ENCODE measurements around the gene BMPR1A.

The BMPR1A gene

GRCh38 chr10:86959737-86960002 is 203.3 kb downstream of the BMPR1A start:
- no peak for DNase-seq

- DNase-seq, result peak; percentile 87
These were observed 203.8 kb downstream of the BMPR1A start for GRCh38 chr10:86960003-86960862.

GRCh38 chr10:86960863-86961434 is 204.5 kb downstream of the BMPR1A start:
- DNase-seq, result peak; percentile 50

GRCh38 chr10:86961481-86962091 is 205.2 kb downstream of the BMPR1A start:
- peak; percentile 49 for DNase-seq

GRCh38 chr10:86962136-86962980 is 205.9 kb downstream of the BMPR1A start:
- no peak for DNase-seq

- DNase-seq, result no peak
These were observed 206.5 kb downstream of the BMPR1A start for GRCh38 chr10:86962981-86963310.

GRCh38 chr10:86963341-86963919 is 207.0 kb downstream of the BMPR1A start:
- DNase-seq, result peak; percentile 38

GRCh38 chr10:86964061-86964846 is 207.8 kb downstream of the BMPR1A start:
- peak; percentile 57 for DNase-seq

GRCh38 chr10:86964847-86965190 is 208.4 kb downstream of the BMPR1A start:
- peak; percentile 36 for DNase-seq

- DNase-seq, result peak; percentile 26
These were observed 209.7 kb downstream of the BMPR1A start for GRCh38 chr10:86965986-86966654.

GRCh38 chr10:86967481-86967941 is 211.1 kb downstream of the BMPR1A start:
- DNase-seq, result no peak

GRCh38 chr10:86968271-86968993 is 212.0 kb downstream of the BMPR1A start, which contains the start of gene ADIRF:
TSS of gene ADIRF (plus strand) at chr10:86968482. CDS start at chr10:86968545, 63 bp downstream.
- DNase-seq, result peak; percentile 54

- peak; percentile 49 for DNase-seq
These were observed 212.6 kb downstream of the BMPR1A start for GRCh38 chr10:86968994-86969355.

- DNase-seq, result peak; percentile 58
These were observed 213.1 kb downstream of the BMPR1A start for GRCh38 chr10:86969421-86970041.

- DNase-seq, result peak; percentile 75
These were observed 214.0 kb downstream of the BMPR1A start for GRCh38 chr10:86970162-86970981.

GRCh38 chr10:86970982-86971231 is 214.5 kb downstream of the BMPR1A start:
- DNase-seq, result no peak

GRCh38 chr10:86971232-86971991 is 215.0 kb downstream of the BMPR1A start:
- DNase-seq, result peak; percentile 87

- DNase-seq, result no peak
These were observed 216.4 kb downstream of the BMPR1A start for GRCh38 chr10:86972613-86973380.

Measured in islet precursor cell (in vitro differentiated cells).